Measurements from ENCODE around the gene MORN1. TPM values are rescaled to one million over a fixed set of nuclear protein-coding genes. Genes with fewer than 3 reads are reported as not detected.

MORN1 gene
- total and polyA plus RNA-seq, 10 of the 15 experiments (the other 5 are each of a cell fraction or from before 2014, with no cell fraction given): 0.76 to 7.9 (median 5.5) TPM

GRCh38 chr1:2287649-2288048 lies 103.7 kb downstream of the MORN1 start (continued):
- TF ChIP-seq CREM (IDR thresholded peaks at IDR 0.05; ENCODE audit: low read depth): no peak
- TF ChIP-seq ZBTB11 (CRISPR knock-in tag; IDR thresholded peaks at IDR 0.05): no peak
- TF ChIP-seq TCF3 (IDR thresholded peaks at IDR 0.05; ENCODE audit: borderline replicate concordance, insufficient read depth, low read depth, low read length): no peak
- no peak for TF ChIP-seq EP300 (IDR thresholded peaks at IDR 0.05; ENCODE audit: borderline replicate concordance in 1 of 2, control insufficient read depth in 1 of 2, low read depth in 2 of 2, low read length in 2 of 2)
- TF ChIP-seq POU2F2 (IDR thresholded peaks at IDR 0.05; ENCODE audit: borderline replicate concordance, low read depth, low read length): no peak
- TF ChIP-seq SMAD1 (IDR thresholded peaks at IDR 0.05; ENCODE audit: low read depth, partially characterized antibody): no peak
- no peak for TF ChIP-seq ZSCAN29 (IDR thresholded peaks at IDR 0.05)

- Histone ChIP-seq H3K79me2 (ENCODE audit: control insufficient read depth, insufficient read depth, low read length) (no peaks in the 10 kb centered on the region), H3K27me3 (replicated peaks in 1 of 2; ENCODE audit: control insufficient read depth in 2 of 2, insufficient read depth in 2 of 2, low read length in 1 of 2) (no peaks in the 10 kb centered on the region), H4K20me1 (ENCODE audit: control insufficient read depth, insufficient read depth) (no peaks in the 10 kb centered on the region; the same call in 1 of the 2 replicates), H3K4me2 (ENCODE audit: control insufficient read depth, insufficient read depth) (no peak overlapping the region), H3K4me1 (ENCODE audit: control insufficient read depth, insufficient read depth, low read length) (peaks cover 22% of the 10 kb centered on the region), H3K9me3 (replicated peaks; ENCODE audit: control insufficient read depth, insufficient read depth, low read length) (no peaks in the 10 kb centered on the region), H3K9ac (ENCODE audit: control insufficient read depth, insufficient read depth, low read length) (no peak overlapping the region), H3K4me3 (no peak overlapping the region), H3K27ac (ENCODE audit: control insufficient read depth, insufficient read depth) (no peak overlapping the region), H2AFZ (ENCODE audit: control insufficient read depth, low read depth, low read length) (no peak overlapping the region), H3K36me3 (ENCODE audit: control insufficient read depth in 2 of 2, insufficient read depth in 2 of 2, low read length in 1 of 2) (peaks cover 0 to 2% of the 10 kb centered on the region in 2 experiments; a peak in 2 of 4 replicates)
- intact Hi-C loops (cut with micrococcal nuclease; ENCODE audit: unreplicated experiment): no loop called here
- BruUV-seq (replicated peaks): no TSS peak
- ChIA-PET CTCF (no interaction called here), RAD21 (ENCODE audit: unreplicated experiment) (no interaction called here), SMC1A (ENCODE audit: uncharacterized antibody, unreplicated experiment) (no interaction called here), POLR2A (interaction anchor here (0.7 kb wide), 1 partner anchor 377 kb away, joined by 5 read pairs; no protein-coding TSS in a partner anchor)
- ATAC-seq: no peak
- 90% methylated on average over 15 of the region's 15 CpGs for WGBS (ENCODE audit: insufficient coverage, insufficient replicate concordance, low lambda C conversion rate, missing lambda C conversion rate)
- no peak for TF ChIP-seq TCF7 (IDR thresholded peaks at IDR 0.05; ENCODE audit: borderline replicate concordance)
- TF ChIP-seq SMAD1 (IDR thresholded peaks at IDR 0.05; ENCODE audit: low read depth, partially characterized antibody): no peak
- TF ChIP-seq EZH2 (IDR thresholded peaks at IDR 0.05; ENCODE audit: borderline replicate concordance, control insufficient read depth, low read depth, low read length): no peak
- TF ChIP-seq, protein P1, sequence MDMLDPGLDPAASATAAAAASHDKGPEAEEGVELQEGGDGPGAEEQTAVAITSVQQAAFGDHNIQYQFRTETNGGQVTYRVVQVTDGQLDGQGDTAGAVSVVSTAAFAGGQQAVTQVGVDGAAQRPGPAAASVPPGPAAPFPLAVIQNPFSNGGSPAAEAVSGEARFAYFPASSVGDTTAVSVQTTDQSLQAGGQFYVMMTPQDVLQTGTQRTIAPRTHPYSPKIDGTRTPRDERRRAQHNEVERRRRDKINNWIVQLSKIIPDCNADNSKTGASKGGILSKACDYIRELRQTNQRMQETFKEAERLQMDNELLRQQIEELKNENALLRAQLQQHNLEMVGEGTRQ (IDR thresholded peaks at IDR 0.05; ENCODE audit: borderline replicate concordance, low read depth, low read length): no peak
- no peak for TF ChIP-seq WRNIP1 (IDR thresholded peaks at IDR 0.05; ENCODE audit: borderline replicate concordance, low read depth, low read length)
- TF ChIP-seq KAT2A (conservative IDR thresholded peaks at IDR 0.05; ENCODE audit: control insufficient read depth, low read depth, low read length): no peak
- no peak for TF ChIP-seq RB1 (IDR thresholded peaks at IDR 0.05; ENCODE audit: borderline replicate concordance)
- TF ChIP-seq BMI1 (IDR thresholded peaks at IDR 0.05; ENCODE audit: borderline replicate concordance): no peak
- no peak for TF ChIP-seq FOXM1 (IDR thresholded peaks at IDR 0.05; ENCODE audit: low read depth, low read length)
- FAIRE-seq: no peak
- in situ Hi-C loops (cut with MboI): no loop called here
- no peak for DNase-seq (ENCODE audit: low read depth, low spot score)
Measured at GRCh38 chr1:2286923-2287322, 104.4 kb downstream of the MORN1 start.

Measured in GM12878 (cell line).